Measurements from ENCODE around the gene ANO3.

The ANO3 gene

GRCh38 chr11:26490546-26490945 is 158.6 kb downstream of the ANO3 start:
- no peak for TF ChIP-seq CTCF (IDR thresholded peaks at IDR 0.05)
- H3K27me3 ChIP-seq: no peaks in the 10 kb centered on the region
- no peaks in the 10 kb centered on the region for H3K9me3 ChIP-seq
- DNase-seq: no peak
- H3K36me3 ChIP-seq: no peaks in the 10 kb centered on the region
- no peaks in the 10 kb centered on the region for H3K4me1 ChIP-seq
- no peak overlapping the region for H3K27ac ChIP-seq
- intact Hi-C loops (cut with DNase I; ENCODE audit: low total_unique reads): no loop called here
- no peak overlapping the region for H3K4me3 ChIP-seq

DNA sequence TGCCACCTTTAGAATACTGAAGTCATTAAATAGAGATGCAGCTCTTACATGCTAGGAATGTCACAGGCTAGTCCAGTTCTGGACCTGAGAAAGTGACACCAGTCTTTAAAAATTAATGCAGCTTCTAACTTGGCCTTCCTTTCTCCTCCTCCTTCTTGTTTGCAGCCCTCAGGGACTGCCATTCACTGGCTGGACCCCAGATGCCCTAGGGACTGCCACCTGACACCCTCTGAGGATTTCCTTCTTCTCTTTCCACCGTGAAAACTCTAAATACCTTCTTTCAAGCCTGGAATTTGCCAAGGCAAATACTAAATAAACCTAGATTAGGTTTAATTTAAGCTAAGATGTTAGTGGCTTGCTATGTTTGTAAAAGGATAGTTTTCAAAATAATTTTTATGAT is 161.7 kb downstream of the ANO3 start:
- Histone ChIP-seq H3K9me3 (no peaks in the 10 kb centered on the region), H3K27ac (no peak overlapping the region), H3K4me1 (no peaks in the 10 kb centered on the region), H3K27me3 (no peaks in the 10 kb centered on the region), H3K36me3 (no peaks in the 10 kb centered on the region), H3K4me3 (no peak overlapping the region)
- no peak for TF ChIP-seq CTCF (IDR thresholded peaks at IDR 0.05)
- DNase-seq: no peak
- intact Hi-C loops (cut with DNase I; ENCODE audit: low total_unique reads): no loop called here

GRCh38 chr11:26507229-26507628 is 175.3 kb downstream of the ANO3 start:
- TF ChIP-seq CTCF (IDR thresholded peaks at IDR 0.05): no peak
- no peaks in the 10 kb centered on the region for H3K27me3 ChIP-seq
- intact Hi-C loops (cut with DNase I; ENCODE audit: low total_unique reads): no loop called here
- DNase-seq: no peak
- H3K4me1 ChIP-seq: no peaks in the 10 kb centered on the region
- H3K4me3 ChIP-seq: no peak overlapping the region
- no peaks in the 10 kb centered on the region for H3K36me3 ChIP-seq
- no peaks in the 10 kb centered on the region for H3K9me3 ChIP-seq
- H3K27ac ChIP-seq: no peak overlapping the region

GRCh38 chr11:26510164-26510563 is 178.2 kb downstream of the ANO3 start:
- H3K27ac ChIP-seq: no peak overlapping the region
- DNase-seq: no peak
- H3K36me3 ChIP-seq: no peaks in the 10 kb centered on the region
- H3K4me3 ChIP-seq: no peak overlapping the region
- H3K27me3 ChIP-seq: no peaks in the 10 kb centered on the region
- TF ChIP-seq CTCF (IDR thresholded peaks at IDR 0.05): no peak
- no peaks in the 10 kb centered on the region for H3K9me3 ChIP-seq
- intact Hi-C loops (cut with DNase I; ENCODE audit: low total_unique reads): no loop called here
- H3K4me1 ChIP-seq: no peaks in the 10 kb centered on the region

- Histone ChIP-seq H3K27me3 (no peaks in the 10 kb centered on the region), H3K4me3 (no peak overlapping the region), H3K36me3 (no peaks in the 10 kb centered on the region), H3K4me1 (no peaks in the 10 kb centered on the region), H3K9me3 (no peaks in the 10 kb centered on the region), H3K27ac (no peak overlapping the region)
- no peak for TF ChIP-seq CTCF (IDR thresholded peaks at IDR 0.05)
- intact Hi-C loops (cut with DNase I; ENCODE audit: low total_unique reads): no loop called here
- no peak for DNase-seq
Observed at GRCh38 chr11:26510756-26511155, 178.8 kb downstream of the ANO3 start.

GRCh38 chr11:26512196-26512595 is 180.3 kb downstream of the ANO3 start:
- TF ChIP-seq CTCF (IDR thresholded peaks at IDR 0.05): no peak
- H3K9me3 ChIP-seq: no peaks in the 10 kb centered on the region
- H3K4me3 ChIP-seq: no peak overlapping the region
- DNase-seq: no peak
- no peaks in the 10 kb centered on the region for H3K27me3 ChIP-seq
- no peaks in the 10 kb centered on the region for H3K36me3 ChIP-seq
- no peaks in the 10 kb centered on the region for H3K4me1 ChIP-seq
- intact Hi-C loops (cut with DNase I; ENCODE audit: low total_unique reads): no loop called here
- H3K27ac ChIP-seq: no peak overlapping the region

Data from tibial artery (tissue), 4 donors.